ENCODE measurements around the gene MORN1. TPM values are rescaled to one million over a fixed set of nuclear protein-coding genes. Genes with fewer than 3 reads are reported as not detected.

MORN1 gene
- total and polyA plus RNA-seq, 4 donors: 5.2 to 23.9 (median 13.9) TPM

DNA sequence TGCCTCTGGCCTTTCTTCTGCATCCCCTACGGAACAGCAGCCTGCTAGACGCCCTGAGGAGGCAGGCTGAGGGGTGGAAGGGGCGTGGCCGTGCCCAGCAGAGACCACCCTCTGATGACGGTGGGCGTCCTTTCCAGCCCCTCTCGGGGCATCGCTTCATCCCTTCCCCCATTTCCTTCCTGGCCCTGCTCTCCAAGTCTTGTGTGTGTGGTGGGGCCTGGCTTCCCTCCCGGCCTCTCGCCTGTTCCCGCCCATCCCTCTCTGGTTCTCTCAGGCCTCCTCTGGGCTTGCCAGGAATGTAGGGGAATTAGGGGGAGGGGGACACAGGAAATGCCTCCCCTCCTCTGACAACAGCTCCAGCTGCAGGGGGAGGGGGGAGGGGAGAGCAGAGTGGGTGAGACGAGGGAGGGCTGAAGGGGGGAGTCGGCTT, 112.1 kb downstream of the MORN1 start:
- Histone ChIP-seq H3K27ac (ENCODE audit: low read depth in 1 of 2, low read length in 1 of 2) (peak overlapping the region in 1 of 2 donors; percentile 89), H3K36me3 (ENCODE audit: control insufficient read depth in 4 of 4, insufficient read depth in 4 of 4, low read length in 4 of 4) (peaks cover 0 to 11% (median 4%) of the 10 kb centered on the region in 4 donors), H3K9ac (ENCODE audit: insufficient read depth in 1 of 2, low read length in 2 of 2) (peak overlapping the region in 1 of 2 donors; percentile 69), H3K4me3 (no peak overlapping the region), H3K4me1 (ENCODE audit: control insufficient read depth in 5 of 5, insufficient read depth in 5 of 5, low read length in 5 of 5) (peaks cover 22 to 62% (median 58%) of the 10 kb centered on the region in 5 donors), H3K9me3 (ENCODE audit: control insufficient read depth in 4 of 4, insufficient read depth in 3 of 4, low read length in 3 of 4) (no peaks in the 10 kb centered on the region), H3K27me3 (ENCODE audit: control insufficient read depth in 3 of 3, insufficient read depth in 3 of 3, low read length in 2 of 3) (no peaks in the 10 kb centered on the region)
- DNase-seq (peak; percentile 99 to 100 (median 100)), ATAC-seq (ENCODE audit: insufficient read depth, low FRiP score) (no peak)
- TF ChIP-seq, protein P1, sequence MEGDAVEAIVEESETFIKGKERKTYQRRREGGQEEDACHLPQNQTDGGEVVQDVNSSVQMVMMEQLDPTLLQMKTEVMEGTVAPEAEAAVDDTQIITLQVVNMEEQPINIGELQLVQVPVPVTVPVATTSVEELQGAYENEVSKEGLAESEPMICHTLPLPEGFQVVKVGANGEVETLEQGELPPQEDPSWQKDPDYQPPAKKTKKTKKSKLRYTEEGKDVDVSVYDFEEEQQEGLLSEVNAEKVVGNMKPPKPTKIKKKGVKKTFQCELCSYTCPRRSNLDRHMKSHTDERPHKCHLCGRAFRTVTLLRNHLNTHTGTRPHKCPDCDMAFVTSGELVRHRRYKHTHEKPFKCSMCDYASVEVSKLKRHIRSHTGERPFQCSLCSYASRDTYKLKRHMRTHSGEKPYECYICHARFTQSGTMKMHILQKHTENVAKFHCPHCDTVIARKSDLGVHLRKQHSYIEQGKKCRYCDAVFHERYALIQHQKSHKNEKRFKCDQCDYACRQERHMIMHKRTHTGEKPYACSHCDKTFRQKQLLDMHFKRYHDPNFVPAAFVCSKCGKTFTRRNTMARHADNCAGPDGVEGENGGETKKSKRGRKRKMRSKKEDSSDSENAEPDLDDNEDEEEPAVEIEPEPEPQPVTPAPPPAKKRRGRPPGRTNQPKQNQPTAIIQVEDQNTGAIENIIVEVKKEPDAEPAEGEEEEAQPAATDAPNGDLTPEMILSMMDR (IDR thresholded peaks at IDR 0.05; ENCODE audit: control extremely low read depth, extremely low read depth): no peak
- WGBS, 2 donors: 2 to 9% methylated on average over 10 to 13 of the region's 13 CpGs

DNA sequence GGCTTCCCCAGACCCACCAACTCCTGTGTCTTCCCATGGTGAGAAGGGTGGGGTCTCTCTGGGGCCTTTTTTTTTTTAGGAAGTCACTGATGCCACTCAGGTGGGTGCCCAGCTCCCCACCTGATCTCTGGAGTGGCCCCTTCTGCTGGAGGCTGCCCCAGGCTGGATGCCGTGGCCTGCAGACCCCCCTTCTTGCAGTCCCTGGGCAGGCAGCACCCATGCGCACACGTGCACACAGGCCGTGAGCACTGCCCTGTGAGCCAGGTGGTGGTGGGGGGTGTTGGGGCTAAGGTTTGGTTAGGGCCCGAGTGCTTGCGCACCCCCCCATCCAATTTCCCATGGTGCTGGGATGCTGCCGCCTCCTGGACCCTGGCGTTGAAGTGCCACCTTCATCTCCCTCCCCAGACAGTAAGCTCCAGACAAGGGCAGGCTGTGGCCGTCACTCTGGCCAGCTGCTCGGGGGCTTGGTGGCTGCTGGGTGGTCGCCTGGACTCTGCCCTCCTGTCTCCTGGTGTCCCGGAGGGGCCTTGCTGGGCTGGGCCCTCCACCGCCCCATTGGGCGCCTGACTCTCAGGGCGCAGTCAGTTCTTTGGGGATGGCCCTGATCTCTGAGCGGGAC, 112.7 kb downstream of the MORN1 start:
- H3K27ac ChIP-seq (ENCODE audit: low read depth in 1 of 2, low read length in 1 of 2): peak overlapping the region; percentile 10 to 89
- peaks cover 0 to 11% (median 4%) of the 10 kb centered on the region in 4 donors for H3K36me3 ChIP-seq (ENCODE audit: control insufficient read depth in 4 of 4, insufficient read depth in 4 of 4, low read length in 4 of 4)
- no peaks in the 10 kb centered on the region for H3K27me3 ChIP-seq (ENCODE audit: control insufficient read depth in 3 of 3, insufficient read depth in 3 of 3, low read length in 2 of 3)
- ATAC-seq (ENCODE audit: insufficient read depth, low FRiP score) (no peak), DNase-seq (no peak)
- peak overlapping the region in 1 of 2 donors; percentile 42 for H3K9ac ChIP-seq (ENCODE audit: insufficient read depth in 1 of 2, low read length in 2 of 2)
- H3K4me1 ChIP-seq (ENCODE audit: control insufficient read depth in 5 of 5, insufficient read depth in 5 of 5, low read length in 5 of 5): peaks cover 22 to 64% (median 61%) of the 10 kb centered on the region in 5 donors
- TF ChIP-seq, protein P1 (IDR thresholded peaks at IDR 0.05; ENCODE audit: control extremely low read depth, extremely low read depth): no peak
- 51 to 60% methylated on average over 15 to 16 of the region's 16 CpGs for WGBS, 2 donors
- no peak overlapping the region for H3K4me3 ChIP-seq
- no peaks in the 10 kb centered on the region for H3K9me3 ChIP-seq (ENCODE audit: control insufficient read depth in 4 of 4, insufficient read depth in 3 of 4, low read length in 3 of 4)

DNA sequence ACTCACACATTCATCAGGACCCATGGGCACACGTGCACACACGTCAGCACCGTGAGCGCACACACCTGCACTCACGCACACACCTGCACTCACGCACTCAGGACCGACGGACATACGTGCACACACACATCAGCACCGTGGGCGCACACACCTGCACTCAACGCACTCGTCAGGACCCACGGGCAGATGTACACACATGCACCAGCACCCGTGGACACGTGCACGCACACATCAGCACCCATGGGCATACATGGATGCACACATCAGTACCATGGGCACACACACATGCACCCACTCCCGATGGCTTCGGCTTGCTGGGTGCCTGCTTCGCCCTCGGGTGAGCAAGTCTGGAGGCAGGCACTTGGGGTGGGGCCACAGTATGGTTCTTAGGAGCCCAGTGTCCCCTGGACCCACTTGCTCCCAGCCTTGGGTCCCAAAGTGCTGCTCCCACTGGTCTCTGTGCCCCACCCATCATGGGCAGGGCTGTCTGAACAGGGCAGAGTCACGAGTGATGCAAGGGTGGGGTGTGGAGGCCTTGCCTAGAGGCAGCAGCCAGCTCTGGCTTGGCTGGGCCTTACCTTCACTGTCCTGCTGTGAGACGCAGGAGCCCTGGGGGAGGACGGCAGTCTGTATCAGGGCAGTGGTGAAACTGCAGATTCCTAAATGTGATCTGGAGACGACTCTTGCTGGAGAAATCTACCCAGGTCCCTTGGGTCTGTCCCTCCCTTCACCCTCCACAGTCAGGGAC, 113.4 kb downstream of the MORN1 start:
- no peak for DNase-seq
- no peak for ATAC-seq (ENCODE audit: insufficient read depth, low FRiP score)
- Histone ChIP-seq H3K4me1 (ENCODE audit: control insufficient read depth in 5 of 5, insufficient read depth in 5 of 5, low read length in 5 of 5) (peaks cover 22 to 71% (median 62%) of the 10 kb centered on the region in 5 donors), H3K36me3 (ENCODE audit: control insufficient read depth in 4 of 4, insufficient read depth in 4 of 4, low read length in 4 of 4) (peaks cover 0 to 11% (median 4%) of the 10 kb centered on the region in 4 donors), H3K4me3 (no peak overlapping the region), H3K9ac (ENCODE audit: insufficient read depth in 1 of 2, low read length in 2 of 2) (no peak overlapping the region), H3K9me3 (ENCODE audit: control insufficient read depth in 4 of 4, insufficient read depth in 3 of 4, low read length in 3 of 4) (no peaks in the 10 kb centered on the region), H3K27me3 (ENCODE audit: control insufficient read depth in 3 of 3, insufficient read depth in 3 of 3, low read length in 2 of 3) (no peaks in the 10 kb centered on the region), H3K27ac (ENCODE audit: low read depth in 1 of 2, low read length in 1 of 2) (peak overlapping the region in 1 of 2 donors; percentile 89)
- TF ChIP-seq, protein P1 (IDR thresholded peaks at IDR 0.05; ENCODE audit: control extremely low read depth, extremely low read depth): no peak
- 87 to 90% methylated on average over 25 of the region's 25 CpGs for WGBS, 2 donors
